Osteoblast (primary cell): ENCODE measurements around the gene ASTN2. TPM values are rescaled to one million over a fixed set of nuclear protein-coding genes. Genes with fewer than 3 reads are reported as not detected.

Experiments used
- DNase-seq: peaks from one replicate; pipeline ENCODE4 v3.0.0; 2011; ENCODE audit warnings: low spot score, mixed read lengths; ENCODE audit not compliant: insufficient read length; ENCODE audit errors: missing footprints
- H2AFZ ChIP-seq: 2 replicates; pipeline ENCODE4 v1.6.0; 2011; ENCODE audit warnings: mild to moderate bottlenecking, low read length
- H3K27ac ChIP-seq: 2 replicates; pipeline ENCODE4 v1.5.1; 2011; ENCODE audit warnings: mild to moderate bottlenecking, low read depth, low read length, moderate library complexity
- H3K27me3 ChIP-seq: 2 replicates; pipeline ENCODE4 v1.6.0; 2012; ENCODE audit warnings: mild to moderate bottlenecking, control low read depth, inconsistent platforms, low read length, moderate library complexity; ENCODE audit not compliant: insufficient read depth
- H3K36me3 ChIP-seq: 2 replicates; pipeline ENCODE4 v1.5.1; 2011; ENCODE audit warnings: mild to moderate bottlenecking, low read length, control low read depth, moderate library complexity; ENCODE audit not compliant: insufficient read depth
- H3K4me1 ChIP-seq: 2 replicates; pipeline ENCODE4 v1.5.1; 2011; ENCODE audit warnings: mild to moderate bottlenecking, low read length, control low read depth, moderate library complexity; ENCODE audit not compliant: insufficient read depth
- H3K4me2 ChIP-seq: 2 replicates; pipeline ENCODE4 v1.6.0; 2011; ENCODE audit warnings: mild to moderate bottlenecking, low read length; ENCODE audit not compliant: insufficient read depth
- H3K4me3 ChIP-seq: fragments of 200-600 bp; sonication (generic); 3 replicates; pipeline ENCODE4 v1.5.1; 2012; ENCODE audit warnings: mild to moderate bottlenecking, low read length, inconsistent platforms; ENCODE audit not compliant: insufficient read depth
- H3K79me2 ChIP-seq: 2 replicates; pipeline ENCODE4 v1.6.0; 2012; ENCODE audit warnings: mild to moderate bottlenecking, low read length, control low read depth, inconsistent platforms; ENCODE audit not compliant: insufficient read depth
- H3K9me3 ChIP-seq: 2 replicates; pipeline ENCODE4 v1.5.1; 2011; ENCODE audit warnings: low read depth, low read length, control low read depth
- H4K20me1 ChIP-seq: 2 replicates; pipeline ENCODE4 v1.6.0; 2012; ENCODE audit warnings: mild to moderate bottlenecking, low read length, control low read depth; ENCODE audit not compliant: insufficient read depth
- total RNA-seq: library from RNA; depleted of rRNA; stranded (reverse); fragments of >200 nt; gene quantifications from 2 replicates; pipeline ENCODE4 v1.2.3, GENCODE V29; 2012
- TF ChIP-seq, protein P1 (sequence below): IDR thresholded peaks from 2 replicates; pipeline ENCODE4 v1.5.1; 2011; ENCODE audit warnings: mild to moderate bottlenecking, low read depth, low read length, moderate library complexity; ENCODE audit errors: extremely low read depth

ASTN2 gene
- total RNA-seq, 1 donor: 4.7 TPM

DNA sequence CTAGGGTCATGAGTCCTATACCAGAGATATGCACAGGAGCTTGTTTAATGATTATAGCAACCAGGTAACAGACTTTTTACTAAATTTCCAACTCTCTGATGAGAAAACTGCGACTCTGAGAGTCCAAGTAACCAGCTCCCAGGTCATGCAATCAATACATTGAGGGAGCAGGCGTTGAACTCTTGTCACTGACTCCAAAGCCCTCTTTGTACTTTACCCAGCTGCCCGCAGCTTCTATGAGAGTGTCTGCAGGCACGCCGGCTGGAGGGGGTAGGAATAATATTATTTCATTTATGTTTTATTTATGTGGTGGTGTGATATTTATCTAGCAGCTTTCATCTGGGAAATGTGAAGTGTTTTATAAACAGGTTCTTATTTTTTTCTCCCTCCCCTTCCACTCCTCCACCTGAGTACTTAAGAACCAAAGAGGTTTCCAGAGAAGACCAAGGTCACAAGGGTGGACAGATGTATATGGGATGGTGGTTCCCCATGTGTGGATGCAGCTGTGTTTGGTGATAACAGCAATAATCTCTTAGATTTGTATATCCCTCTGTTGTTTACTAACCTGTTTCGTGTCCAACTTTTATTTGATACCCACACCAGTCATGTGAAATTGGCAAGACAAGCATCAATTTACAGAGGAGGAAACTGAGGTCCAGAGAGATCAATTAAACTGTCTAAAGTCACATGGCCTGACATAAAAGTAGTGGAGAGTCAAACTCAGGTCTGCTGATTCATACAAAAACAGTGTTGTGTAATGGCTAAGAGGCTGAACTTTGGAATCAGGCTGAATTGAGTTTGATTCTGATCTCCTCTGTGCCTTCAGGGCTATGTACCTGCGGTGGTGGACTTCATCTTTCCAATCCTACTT, 867.9 kb downstream of the ASTN2 start:
- TF ChIP-seq, protein P1, sequence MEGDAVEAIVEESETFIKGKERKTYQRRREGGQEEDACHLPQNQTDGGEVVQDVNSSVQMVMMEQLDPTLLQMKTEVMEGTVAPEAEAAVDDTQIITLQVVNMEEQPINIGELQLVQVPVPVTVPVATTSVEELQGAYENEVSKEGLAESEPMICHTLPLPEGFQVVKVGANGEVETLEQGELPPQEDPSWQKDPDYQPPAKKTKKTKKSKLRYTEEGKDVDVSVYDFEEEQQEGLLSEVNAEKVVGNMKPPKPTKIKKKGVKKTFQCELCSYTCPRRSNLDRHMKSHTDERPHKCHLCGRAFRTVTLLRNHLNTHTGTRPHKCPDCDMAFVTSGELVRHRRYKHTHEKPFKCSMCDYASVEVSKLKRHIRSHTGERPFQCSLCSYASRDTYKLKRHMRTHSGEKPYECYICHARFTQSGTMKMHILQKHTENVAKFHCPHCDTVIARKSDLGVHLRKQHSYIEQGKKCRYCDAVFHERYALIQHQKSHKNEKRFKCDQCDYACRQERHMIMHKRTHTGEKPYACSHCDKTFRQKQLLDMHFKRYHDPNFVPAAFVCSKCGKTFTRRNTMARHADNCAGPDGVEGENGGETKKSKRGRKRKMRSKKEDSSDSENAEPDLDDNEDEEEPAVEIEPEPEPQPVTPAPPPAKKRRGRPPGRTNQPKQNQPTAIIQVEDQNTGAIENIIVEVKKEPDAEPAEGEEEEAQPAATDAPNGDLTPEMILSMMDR: no peak
- Histone ChIP-seq H3K4me2 (no peak overlapping the region), H3K36me3 (no peaks in the 10 kb centered on the region), H4K20me1 (no peaks in the 10 kb centered on the region), H3K4me1 (peaks cover 70% of the 10 kb centered on the region), H2AFZ (no peak overlapping the region), H3K27me3 (no peaks in the 10 kb centered on the region), H3K27ac (peak overlapping the region; percentile 52), H3K9me3 (no peaks in the 10 kb centered on the region), H3K79me2 (no peaks in the 10 kb centered on the region), H3K4me3 (no peak overlapping the region)
- DNase-seq: peak; percentile 86

DNA sequence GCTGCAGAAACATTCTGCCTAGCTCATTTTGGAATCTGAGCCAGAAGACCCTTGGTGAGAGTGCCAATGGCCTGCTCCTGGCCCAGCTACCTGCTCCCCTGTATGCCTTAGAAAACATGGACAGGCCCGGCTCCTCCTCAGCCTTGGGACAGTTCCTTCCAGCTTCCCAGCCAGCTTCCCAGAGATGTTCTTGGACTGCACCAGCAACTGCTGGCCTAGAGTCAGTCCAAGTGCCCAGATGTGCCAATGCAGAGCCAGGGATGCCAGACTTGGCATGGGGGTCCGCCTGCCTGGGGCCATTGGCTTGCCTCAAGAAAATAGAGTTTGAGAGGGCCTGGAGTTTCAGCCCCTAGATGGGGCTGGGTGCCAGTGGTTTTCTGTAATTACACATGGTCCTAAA, 870.0 kb downstream of the ASTN2 start:
- H3K27me3 ChIP-seq: no peaks in the 10 kb centered on the region
- no peaks in the 10 kb centered on the region for H3K36me3 ChIP-seq
- H3K9me3 ChIP-seq: no peaks in the 10 kb centered on the region
- H3K4me2 ChIP-seq: no peak overlapping the region
- no peaks in the 10 kb centered on the region for H4K20me1 ChIP-seq
- peak overlapping the region; percentile 88 for H3K27ac ChIP-seq
- peaks cover 53% of the 10 kb centered on the region for H3K4me1 ChIP-seq
- H3K4me3 ChIP-seq: no peak overlapping the region
- no peaks in the 10 kb centered on the region for H3K79me2 ChIP-seq
- no peak overlapping the region for H2AFZ ChIP-seq
- TF ChIP-seq, protein P1: no peak
- no peak for DNase-seq

DNA sequence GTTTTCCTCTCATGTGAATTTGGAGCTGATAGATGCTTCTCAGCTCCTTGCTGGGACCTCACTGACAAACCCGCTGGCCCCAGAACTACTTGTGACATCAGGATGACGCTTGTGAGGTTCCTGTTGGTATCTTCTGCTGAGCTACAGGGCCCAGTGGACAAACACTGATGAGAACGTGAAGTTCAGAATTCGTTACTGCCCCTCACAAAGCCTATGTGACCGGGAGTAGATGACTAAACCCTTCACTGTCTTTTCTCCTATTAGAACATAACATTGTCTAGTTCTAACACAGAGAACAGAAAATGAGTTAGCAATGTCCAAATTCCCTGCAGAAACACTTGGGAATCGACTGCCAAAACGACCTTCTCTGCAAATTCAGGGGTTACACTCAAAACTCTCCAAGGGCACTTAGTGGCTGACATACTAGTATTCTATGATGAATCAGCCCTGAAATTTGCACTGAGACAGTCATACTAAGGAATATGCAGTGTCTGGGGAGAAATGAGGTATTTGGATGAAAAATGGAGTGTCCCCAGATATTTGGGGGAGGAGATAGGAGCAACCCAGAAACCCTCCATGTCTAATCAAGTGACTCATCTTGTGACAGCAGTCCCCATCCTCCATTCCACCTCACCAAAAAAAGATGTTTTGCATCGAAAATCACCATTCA, 871.0 kb downstream of the ASTN2 start:
- Histone ChIP-seq H4K20me1 (no peaks in the 10 kb centered on the region), H3K4me3 (peak overlapping the region; percentile 2), H3K4me1 (peaks cover 43% of the 10 kb centered on the region), H3K27me3 (no peaks in the 10 kb centered on the region), H3K36me3 (no peaks in the 10 kb centered on the region), H3K27ac (peak overlapping the region; percentile 88), H3K79me2 (no peaks in the 10 kb centered on the region), H3K4me2 (peak overlapping the region; percentile 26), H2AFZ (peak overlapping the region; percentile 9), H3K9me3 (no peaks in the 10 kb centered on the region)
- peak; percentile 77 for DNase-seq
- TF ChIP-seq, protein P1: no peak

DNA sequence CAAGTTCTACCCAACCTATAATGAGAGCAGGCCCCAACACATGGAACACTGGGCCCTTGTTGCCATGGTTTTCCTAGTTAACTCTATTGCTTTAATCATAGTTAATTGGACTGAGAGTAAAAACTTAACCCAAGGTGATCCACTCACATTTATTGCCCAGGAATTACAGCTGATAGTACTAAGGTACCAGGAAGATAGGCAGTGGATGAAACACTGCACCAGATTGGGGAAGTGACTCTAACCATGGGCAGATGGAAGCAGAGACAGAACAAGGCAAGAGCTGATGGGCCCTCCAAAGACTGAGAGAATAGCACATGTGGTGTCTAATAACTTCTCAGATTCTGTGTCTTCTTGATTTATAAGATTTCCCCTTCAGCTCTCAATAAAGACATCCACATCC, 873.5 kb downstream of the ASTN2 start:
- H3K4me2 ChIP-seq: no peak overlapping the region

More for the DNA sequence above, 873.5 kb downstream of the ASTN2 start:
- no peak overlapping the region for H3K4me3 ChIP-seq
- no peaks in the 10 kb centered on the region for H3K9me3 ChIP-seq
- no peaks in the 10 kb centered on the region for H3K36me3 ChIP-seq
- H3K27ac ChIP-seq: no peak overlapping the region
- DNase-seq: no peak
- no peak overlapping the region for H2AFZ ChIP-seq
- H3K79me2 ChIP-seq: no peaks in the 10 kb centered on the region
- H3K27me3 ChIP-seq: no peaks in the 10 kb centered on the region
- H4K20me1 ChIP-seq: no peaks in the 10 kb centered on the region
- TF ChIP-seq, protein P1: no peak
- peaks cover 22% of the 10 kb centered on the region for H3K4me1 ChIP-seq
